Lung (tissue), 12 donors: ENCODE measurements around the gene UBL7. TPM values are rescaled to one million over a fixed set of nuclear protein-coding genes. Genes with fewer than 3 reads are reported as not detected.

Experiments used
- ATAC-seq: fragments of 200-7000 bp; cut with Tn5 transposase; one replicate; pipeline ENCODE4 v1.9.1; 2020; ENCODE audit warnings: moderate number of reproducible peaks; ENCODE audit not compliant: insufficient read depth, low FRiP score
- DNase-seq, 3 donors: peaks; one replicate each; pipeline ENCODE4 v3.0.0-alpha.2; 2013 to 2017
- H3K27ac ChIP-seq, 2 donors: one replicate each; pipeline ENCODE4 v1.5.1; 2013; ENCODE audit warnings: mild to moderate bottlenecking in 2 of 2, moderate library complexity in 2 of 2, control low read depth in 1 of 2, inconsistent platforms in 1 of 2, low read depth in 1 of 2, low read length in 1 of 2
- H3K27me3 ChIP-seq, 3 donors: one replicate each; pipeline ENCODE4 v1.5.1; 2013; ENCODE audit warnings: low read length in 2 of 3; ENCODE audit not compliant: control insufficient read depth in 3 of 3, insufficient read depth in 3 of 3
- H3K36me3 ChIP-seq, 4 donors: one replicate each; pipeline ENCODE4 v1.5.1; 2013; ENCODE audit warnings: low read length in 4 of 4, mild to moderate bottlenecking in 1 of 4, moderate library complexity in 1 of 4; ENCODE audit not compliant: control insufficient read depth in 4 of 4, insufficient read depth in 4 of 4
- H3K4me1 ChIP-seq, 5 donors: one replicate each; pipeline ENCODE4 v1.5.1; 2013; ENCODE audit warnings: low read length in 5 of 5, mild to moderate bottlenecking in 2 of 5, moderate library complexity in 1 of 5; ENCODE audit not compliant: control insufficient read depth in 5 of 5, insufficient read depth in 5 of 5
- H3K4me3 ChIP-seq: one replicate; pipeline ENCODE4 v1.5.1; 2013; ENCODE audit warnings: mild to moderate bottlenecking, control low read depth, moderate library complexity
- H3K9ac ChIP-seq, 2 donors: one replicate each; pipeline ENCODE4 v1.5.1; 2013; ENCODE audit warnings: low read length in 2 of 2, control low read depth in 1 of 2; ENCODE audit not compliant: insufficient read depth in 1 of 2
- H3K9me3 ChIP-seq, 4 donors: one replicate each; pipeline ENCODE4 v1.5.1; 2013; ENCODE audit warnings: low read length in 3 of 4, mild to moderate bottlenecking in 1 of 4, moderate library complexity in 1 of 4; ENCODE audit not compliant: control insufficient read depth in 4 of 4, insufficient read depth in 3 of 4
- CTCF ChIP-seq: IDR thresholded peaks from 2 replicates; pipeline ENCODE4 v1.5.1; 2012; ENCODE audit warnings: mild to moderate bottlenecking; ENCODE audit errors: control extremely low read depth, extremely low read depth
- WGBS, 2 donors: extraction: QIAGEN DNeasy Blood & Tissue Kit; methylation state at CpG; one replicate each; pipeline ENCODE4 v1.1.7; 2013; 5-methylcytosine and 5-hydroxymethylcytosine counted together
- polyA plus RNA-seq, 2 donors: library from polyadenylated mRNA; stranded (reverse); fragments of 200-250 nt; gene quantifications; one replicate each; pipeline ENCODE4 v1.2.1, GENCODE V29; 2013
- total RNA-seq, 2 donors: library from RNA; depleted of rRNA in 1 of 2; stranded (reverse); fragments of >200 nt in 1 of 2; gene quantifications; one replicate each; pipeline ENCODE4 v1.2.1, GENCODE V29; 2014 to 2021
- donor health status: control.
- donor health status: control.
- donor health status: Bipolar disorder and iron deficiency.
- donor health status: healthy.
- donor health status: DM: yes; HTN: yes; CAD: no.

UBL7 gene
- total and polyA plus RNA-seq, 4 donors: 31.8 to 48.0 (median 40.4) TPM

- Histone ChIP-seq H3K4me3 (no peak overlapping the region), H3K9me3 (peaks cover 0 to 2% (median 0%) of the 10 kb centered on the region in 4 donors), H3K36me3 (no peaks in the 10 kb centered on the region), H3K27me3 (no peaks in the 10 kb centered on the region), H3K4me1 (peaks cover 0 to 7% (median 0%) of the 10 kb centered on the region in 5 donors), H3K9ac (no peak overlapping the region), H3K27ac (no peak overlapping the region)
- DNase-seq (peak; percentile 73 to 84 (median 78)), ATAC-seq (peak; percentile 74)
- peak; percentile 97 for TF ChIP-seq CTCF
- WGBS, 2 donors: 0% methylated on average over 2 of the region's 2 CpGs
These were observed 22.1 kb downstream of the UBL7 start for GRCh38 chr15:74438721-74439316.

DNA sequence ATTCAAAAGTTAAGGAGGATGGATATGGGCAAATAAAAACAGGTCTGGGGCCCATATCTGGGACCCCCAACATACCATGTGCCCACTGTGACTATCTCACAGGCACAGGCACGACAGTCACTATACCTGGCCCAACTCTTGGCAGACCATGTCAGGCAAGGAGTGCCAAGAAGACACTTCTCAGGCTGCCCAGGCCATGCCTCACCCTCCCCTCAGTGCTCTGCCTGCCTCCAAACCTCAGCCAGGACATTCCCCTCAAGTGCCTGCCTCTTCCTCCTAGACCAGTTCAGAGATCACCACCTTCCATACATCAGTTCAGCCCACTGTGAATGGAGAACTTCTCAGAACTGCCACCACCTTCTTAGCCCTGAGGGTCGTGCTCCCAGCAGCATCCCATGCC lies 22.8 kb downstream of the UBL7 start:
- Histone ChIP-seq H3K9ac (no peak overlapping the region), H3K4me1 (peaks cover 0 to 7% (median 0%) of the 10 kb centered on the region in 5 donors), H3K36me3 (no peaks in the 10 kb centered on the region), H3K27me3 (no peaks in the 10 kb centered on the region), H3K9me3 (peaks cover 0 to 2% (median 0%) of the 10 kb centered on the region in 4 donors), H3K4me3 (no peak overlapping the region), H3K27ac (no peak overlapping the region)
- TF ChIP-seq CTCF: no peak
- DNase-seq (no peak), ATAC-seq (no peak)
- WGBS, 2 donors: 52 to 53% methylated on average over 2 of the region's 2 CpGs

GRCh38 chr15:74434263-74435136 lies 26.5 kb downstream of the UBL7 start:
- Histone ChIP-seq H3K9ac (no peak overlapping the region), H3K36me3 (no peaks in the 10 kb centered on the region), H3K4me3 (no peak overlapping the region), H3K9me3 (no peaks in the 10 kb centered on the region), H3K4me1 (peaks cover 0 to 14% (median 0%) of the 10 kb centered on the region in 5 donors), H3K27ac (peak overlapping the region in 1 of 2 donors; percentile 27), H3K27me3 (peaks cover 0 to 12% (median 7%) of the 10 kb centered on the region in 3 donors)
- ATAC-seq (no peak), DNase-seq (peak in 1 of 3 donors; percentile 60)
- no peak for TF ChIP-seq CTCF
- 58 to 67% methylated on average over 16 of the region's 16 CpGs for WGBS, 2 donors
